ENCODE results near the gene FOXI1.

GRCh38 chr5:170076739-170077138 is 29.0 kb upstream of the FOXI1 start:
- TF ChIP-seq CTCF (conservative IDR thresholded peaks at IDR 0.05) (no peak), EZH2 (IDR thresholded peaks at IDR 0.05; ENCODE audit: low read depth) (no peak)
